ENCODE measurements around the gene GAS6.

GRCh38 chr13:113803409-113804016 lies 60.4 kb downstream of the GAS6 start:
- no peak for TF ChIP-seq POLR2A (IDR thresholded peaks at IDR 0.05; ENCODE audit: low read depth, low read length)
- TF ChIP-seq TAF1 (IDR thresholded peaks at IDR 0.05; ENCODE audit: low read depth, low read length) = no peak
- TF ChIP-seq POLR2AphosphoS5 (IDR thresholded peaks at IDR 0.05; ENCODE audit: low read depth, low read length) = no peak
